Measurements from ENCODE around the gene SRPX.

Gene SRPX

DNA sequence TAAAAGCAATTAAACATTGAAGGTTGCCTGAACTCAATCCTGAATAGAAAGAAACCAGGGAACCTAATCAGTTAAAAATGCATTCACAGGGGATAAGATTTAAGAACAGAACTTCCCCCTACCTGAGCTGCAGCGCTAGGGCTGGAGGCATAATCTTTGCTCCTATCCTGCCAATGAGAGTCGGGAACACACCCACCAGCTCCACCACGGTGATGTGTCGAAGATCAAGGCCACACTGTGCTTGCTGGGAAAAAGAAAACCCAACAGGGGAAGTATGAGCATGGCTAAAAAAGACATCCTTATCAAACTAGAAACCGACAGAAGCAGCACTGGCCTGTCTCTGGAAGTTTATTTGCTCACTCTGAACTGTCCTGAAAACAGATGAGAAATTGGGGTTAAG is 66.3 kb downstream of the SRPX start:
- TF ChIP-seq CTCF (IDR thresholded peaks at IDR 0.05; ENCODE audit: borderline replicate concordance, control extremely low read depth, extremely low read depth, insufficient read depth, missing control alignments): no peak
- DNase-seq (ENCODE audit: low spot score): no peak
- in situ Hi-C loops (cut with MboI; ENCODE audit: low sequenced_read_pairs, unreplicated experiment): loop anchor here (25.0 kb wide), 2 partner anchors 92 to 417 kb away; no protein-coding TSS in a partner anchor

DNA sequence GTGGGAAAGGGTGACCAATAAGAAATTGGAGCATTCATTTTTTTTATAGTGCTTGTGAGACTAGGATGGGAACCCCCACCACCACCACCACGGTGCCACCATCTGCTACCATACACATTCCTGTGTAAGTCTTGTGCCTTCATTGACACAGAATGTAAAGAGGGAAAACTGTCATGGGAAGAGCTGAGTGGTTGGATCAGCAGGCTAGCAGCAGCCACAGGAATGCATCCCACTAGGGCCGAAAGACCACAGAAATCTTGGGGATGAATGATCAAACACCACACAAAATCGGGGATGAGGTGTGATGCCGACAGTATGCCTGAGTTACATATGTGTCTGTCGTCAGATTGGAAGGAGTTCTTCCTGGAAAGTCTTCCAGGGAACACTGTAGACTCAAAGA is 69.2 kb downstream of the SRPX start:
- in situ Hi-C loops (cut with MboI; ENCODE audit: low sequenced_read_pairs, unreplicated experiment): loop anchor here (25.0 kb wide), 2 partner anchors 89 to 414 kb away; no protein-coding TSS in a partner anchor
- TF ChIP-seq CTCF (IDR thresholded peaks at IDR 0.05; ENCODE audit: borderline replicate concordance, control extremely low read depth, extremely low read depth, insufficient read depth, missing control alignments): no peak
- DNase-seq (ENCODE audit: low spot score): no peak

GRCh38 chrX:38150993-38151392 is 69.7 kb downstream of the SRPX start:
- DNase-seq (ENCODE audit: low spot score): no peak
- in situ Hi-C loops (cut with MboI; ENCODE audit: low sequenced_read_pairs, unreplicated experiment): loop anchor here (25.0 kb wide), 2 partner anchors 89 to 414 kb away; no protein-coding TSS in a partner anchor
- TF ChIP-seq CTCF (IDR thresholded peaks at IDR 0.05; ENCODE audit: borderline replicate concordance, control extremely low read depth, extremely low read depth, insufficient read depth, missing control alignments): no peak

GRCh38 chrX:38149016-38149415 is 71.7 kb downstream of the SRPX start:
- in situ Hi-C loops (cut with MboI; ENCODE audit: low sequenced_read_pairs, unreplicated experiment): no loop called here
- DNase-seq (ENCODE audit: low spot score): no peak
- TF ChIP-seq CTCF (IDR thresholded peaks at IDR 0.05; ENCODE audit: borderline replicate concordance, control extremely low read depth, extremely low read depth, insufficient read depth, missing control alignments): no peak

- no peak for DNase-seq (ENCODE audit: low spot score)
- in situ Hi-C loops (cut with MboI; ENCODE audit: low sequenced_read_pairs, unreplicated experiment): no loop called here
- TF ChIP-seq CTCF (IDR thresholded peaks at IDR 0.05; ENCODE audit: borderline replicate concordance, control extremely low read depth, extremely low read depth, insufficient read depth, missing control alignments): no peak
Measured at GRCh38 chrX:38142610-38143009, 78.1 kb downstream of the SRPX start.

- TF ChIP-seq CTCF (IDR thresholded peaks at IDR 0.05; ENCODE audit: borderline replicate concordance, control extremely low read depth, extremely low read depth, insufficient read depth, missing control alignments): no peak
- DNase-seq (ENCODE audit: low spot score): no peak
- in situ Hi-C loops (cut with MboI; ENCODE audit: low sequenced_read_pairs, unreplicated experiment): no loop called here
Measured at GRCh38 chrX:38138900-38139299, 81.8 kb downstream of the SRPX start.
